Testis (tissue), 2 donors: ENCODE results near the gene TNNC2.

Source experiments
- POLR2A ChIP-seq: fragments of 450-650 bp; IDR thresholded peaks from one replicate; pipeline ENCODE4 v1.6.1; 2017; ENCODE audit warnings: antibody characterized with exemption, mild to moderate bottlenecking, moderate library complexity
- TF ChIP-seq, protein P1 (sequence below), 3 experiments: fragments of 450-650 bp in 2 of 3; fragments of 200-600 bp in 1 of 3; sonication (generic) in 1 of 3; IDR thresholded peaks; one replicate each; pipeline ENCODE4 v1.5.1; 2016 to 2019; ENCODE audit warnings: antibody characterized with exemption in 3 of 3, mild to moderate bottlenecking in 2 of 3, moderate library complexity in 1 of 3

DNA sequence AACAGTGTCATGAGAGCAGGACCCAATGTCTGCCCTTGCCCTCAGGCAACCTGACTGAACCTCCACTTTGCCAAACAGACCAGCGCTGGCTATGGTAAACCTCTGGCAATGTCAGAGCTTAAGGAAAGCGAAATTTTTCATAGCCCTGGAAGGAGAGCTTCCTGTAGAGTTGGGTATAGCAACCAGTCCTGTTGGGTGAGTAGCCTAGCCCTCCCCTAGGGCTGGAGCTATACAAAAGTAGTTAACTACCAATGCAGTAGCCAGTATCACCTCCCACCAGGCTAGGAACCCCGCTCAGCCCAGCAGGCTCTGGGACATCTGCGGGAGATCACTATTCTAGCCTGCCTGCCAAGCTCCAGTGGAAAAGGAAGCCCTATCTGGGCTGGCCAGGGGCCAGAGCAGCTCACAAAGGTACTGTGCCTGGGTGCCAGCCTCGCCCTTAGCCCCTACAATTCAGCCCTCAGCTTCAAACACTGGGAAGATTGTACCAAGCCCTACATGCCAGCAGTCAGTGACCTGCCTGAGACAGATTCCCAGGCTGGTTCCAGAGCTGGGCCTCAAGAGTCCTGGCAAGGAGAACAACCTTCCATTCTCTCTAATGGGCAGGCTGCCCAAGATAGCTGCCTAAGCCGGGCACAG lies 43.3 kb downstream of the TNNC2 start:
- no peak for TF ChIP-seq POLR2A
- TF ChIP-seq, protein P1, sequence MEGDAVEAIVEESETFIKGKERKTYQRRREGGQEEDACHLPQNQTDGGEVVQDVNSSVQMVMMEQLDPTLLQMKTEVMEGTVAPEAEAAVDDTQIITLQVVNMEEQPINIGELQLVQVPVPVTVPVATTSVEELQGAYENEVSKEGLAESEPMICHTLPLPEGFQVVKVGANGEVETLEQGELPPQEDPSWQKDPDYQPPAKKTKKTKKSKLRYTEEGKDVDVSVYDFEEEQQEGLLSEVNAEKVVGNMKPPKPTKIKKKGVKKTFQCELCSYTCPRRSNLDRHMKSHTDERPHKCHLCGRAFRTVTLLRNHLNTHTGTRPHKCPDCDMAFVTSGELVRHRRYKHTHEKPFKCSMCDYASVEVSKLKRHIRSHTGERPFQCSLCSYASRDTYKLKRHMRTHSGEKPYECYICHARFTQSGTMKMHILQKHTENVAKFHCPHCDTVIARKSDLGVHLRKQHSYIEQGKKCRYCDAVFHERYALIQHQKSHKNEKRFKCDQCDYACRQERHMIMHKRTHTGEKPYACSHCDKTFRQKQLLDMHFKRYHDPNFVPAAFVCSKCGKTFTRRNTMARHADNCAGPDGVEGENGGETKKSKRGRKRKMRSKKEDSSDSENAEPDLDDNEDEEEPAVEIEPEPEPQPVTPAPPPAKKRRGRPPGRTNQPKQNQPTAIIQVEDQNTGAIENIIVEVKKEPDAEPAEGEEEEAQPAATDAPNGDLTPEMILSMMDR (IDR thresholded peaks at IDR 0.05), result no peak
